Activated CD8-positive, alpha-beta T cell treated with anti-CD3 and anti-CD28 coated beads, Interleukin-2, amount 10 ng/mL, durations not matched to agents 7 days and 5 days (primary cell): ENCODE data around the gene ANKH. TPM values are rescaled to one million over a fixed set of nuclear protein-coding genes. Genes with fewer than 3 reads are reported as not detected.

Experiments used
- ATAC-seq: fragments of 150-1000 bp; cut with Tn5 transposase; one replicate; pipeline ENCODE4 v1.10.0; 2021; ENCODE audit warnings: moderate library complexity
- CTCF ChIA-PET: fragments of 350-600 bp; sonication (Branson Sonifier 250); formaldehyde crosslinking; loops from one replicate; lab custom pipeline; 2021; ENCODE audit warnings: antibody characterized with exemption; lab: Charles Lee
- POLR2A ChIA-PET: fragments of 350-600 bp; sonication (Branson Sonifier 250); formaldehyde crosslinking; loops from one replicate; lab custom pipeline; 2021; ENCODE audit warnings: antibody characterized with exemption; lab: Charles Lee
- DNase-seq: peaks from one replicate; pipeline ENCODE4 v3.0.0-alpha.2; 2020
- H3K27ac Mint-ChIP-seq: one replicate; pipeline ENCODE4 v1.8.0; 2021; ENCODE audit warnings: mild to moderate bottlenecking, mixed read lengths
- H3K27me3 Mint-ChIP-seq: one replicate; pipeline ENCODE4 v1.8.0; 2021; ENCODE audit warnings: low read depth, mixed read lengths
- H3K36me3 Mint-ChIP-seq: one replicate; pipeline ENCODE4 v1.8.0; 2021; ENCODE audit warnings: low read depth, mixed read lengths
- H3K4me1 Mint-ChIP-seq: one replicate; pipeline ENCODE4 v1.8.0; 2021; ENCODE audit warnings: low read depth, mixed read lengths
- H3K4me3 Mint-ChIP-seq: one replicate; pipeline ENCODE4 v1.8.0; 2021; ENCODE audit warnings: mild to moderate bottlenecking, mixed read lengths
- H3K9me3 Mint-ChIP-seq: one replicate; pipeline ENCODE4 v1.8.0; 2022; ENCODE audit warnings: mixed read lengths; ENCODE audit not compliant: insufficient read depth
- total RNA-seq, 2 experiments: library from RNA; stranded (reverse); gene quantifications; one replicate each; pipeline ENCODE4 v1.2.3, GENCODE V29; 2021

The ANKH gene
- total RNA-seq, 2 experiments from 2014 or later = 32.1 to 36.0 TPM

- DNase-seq (no peak), ATAC-seq (no peak)
- H3K36me3 Mint-ChIP-seq = no peaks in the 10 kb centered on the region
- H3K27ac Mint-ChIP-seq = peak overlapping the region; percentile 12
- ChIA-PET POLR2A (no interaction called here), CTCF (interaction anchor here (1.0 to 2.9 kb wide), 7 partner anchors 89 to 184 kb away, joined by 3 to 24 read pairs (median 9); no protein-coding TSS in a partner anchor)
- no peaks in the 10 kb centered on the region for H3K27me3 Mint-ChIP-seq
- no peak overlapping the region for H3K4me3 Mint-ChIP-seq
- no peaks in the 10 kb centered on the region for H3K9me3 Mint-ChIP-seq
- peaks cover 28% of the 10 kb centered on the region for H3K4me1 Mint-ChIP-seq
These were observed 2.3 kb downstream of the ANKH start for GRCh38 chr5:14869233-14869632.

- POLR2A ChIA-PET = no interaction called here
- CTCF ChIA-PET = interaction anchor here (1.2 to 2.9 kb wide), 5 partner anchors 124 to 184 kb away, joined by 3 to 19 read pairs (median 4); no protein-coding TSS in a partner anchor
- H3K27ac Mint-ChIP-seq = no peak overlapping the region
- peaks cover 27% of the 10 kb centered on the region for H3K4me1 Mint-ChIP-seq
- DNase-seq (no peak), ATAC-seq (no peak)
- H3K27me3 Mint-ChIP-seq = no peaks in the 10 kb centered on the region
- H3K36me3 Mint-ChIP-seq = no peaks in the 10 kb centered on the region
- H3K9me3 Mint-ChIP-seq = no peaks in the 10 kb centered on the region
- H3K4me3 Mint-ChIP-seq = no peak overlapping the region
These were observed 2.8 kb downstream of the ANKH start for GRCh38 chr5:14868771-14869170.

DNA sequence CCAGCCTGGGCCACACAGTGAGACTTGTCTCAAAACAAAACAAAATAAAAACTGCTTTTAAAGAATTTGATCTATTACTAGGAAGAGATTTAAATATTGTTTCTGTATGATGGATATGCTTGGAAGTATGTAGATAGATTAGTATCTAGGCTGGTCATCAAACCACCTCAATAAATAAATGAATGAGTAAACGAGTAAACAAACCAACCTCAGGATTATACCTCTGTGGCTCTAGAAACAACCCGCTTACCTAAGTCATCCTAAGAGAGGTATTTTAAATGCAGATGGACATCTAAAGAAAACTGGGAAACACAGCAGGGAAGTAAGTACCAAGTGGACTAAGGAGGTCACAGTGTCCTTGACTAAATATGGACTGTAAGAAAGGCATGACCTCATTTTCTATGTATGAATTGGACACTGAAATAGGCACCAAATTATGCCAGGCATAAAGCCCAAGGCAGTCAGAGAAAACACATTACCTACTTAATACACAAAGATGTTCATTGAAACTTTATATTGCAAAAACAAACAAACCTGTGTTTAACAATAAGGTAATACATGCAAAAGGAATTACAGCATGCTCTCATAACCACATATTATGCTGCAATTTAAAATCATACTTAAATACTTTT lies 7.3 kb downstream of the ANKH start:
- ChIA-PET POLR2A (no interaction called here), CTCF (no interaction called here)
- Mint-ChIP-seq H3K27ac (no peak overlapping the region), H3K36me3 (no peaks in the 10 kb centered on the region), H3K4me1 (peaks cover 10% of the 10 kb centered on the region), H3K9me3 (no peaks in the 10 kb centered on the region), H3K27me3 (no peaks in the 10 kb centered on the region), H3K4me3 (no peak overlapping the region)
- DNase-seq = no peak
- ATAC-seq = no peak

DNA sequence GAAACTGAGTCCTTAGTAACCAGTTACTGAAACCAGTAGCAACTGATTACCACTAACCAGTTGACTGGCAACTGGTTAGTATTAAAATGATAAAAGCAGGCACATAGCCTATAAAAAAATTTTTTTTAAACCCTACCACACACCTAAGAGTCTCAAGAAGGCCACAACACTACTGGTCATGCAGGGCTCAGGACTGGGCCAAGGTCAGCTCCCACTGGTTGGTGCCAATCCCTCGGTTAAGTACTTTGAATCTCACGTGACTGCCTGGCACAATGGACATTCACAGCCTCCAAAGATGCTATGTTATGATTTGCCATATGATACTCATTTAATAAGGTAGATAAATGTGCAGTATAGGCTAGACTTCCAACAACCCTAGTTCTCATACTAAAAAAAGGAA lies 8.5 kb downstream of the ANKH start:
- CTCF ChIA-PET = interaction anchor here (1.0 kb wide), 1 partner anchor 135 kb away, joined by 3 read pairs; no protein-coding TSS in a partner anchor
- ATAC-seq (no peak), DNase-seq (no peak)
- no peak overlapping the region for H3K4me3 Mint-ChIP-seq
- H3K9me3 Mint-ChIP-seq = no peaks in the 10 kb centered on the region
- POLR2A ChIA-PET = no interaction called here
- no peaks in the 10 kb centered on the region for H3K36me3 Mint-ChIP-seq
- no peaks in the 10 kb centered on the region for H3K27me3 Mint-ChIP-seq
- no peak overlapping the region for H3K27ac Mint-ChIP-seq
- H3K4me1 Mint-ChIP-seq = peaks cover 4% of the 10 kb centered on the region

- CTCF ChIA-PET = interaction anchor here (0.8 to 1.8 kb wide), 3 partner anchors 10 to 143 kb away, joined by 3 to 7 read pairs (median 3); partner anchors contain the start of gene ANKH
- Mint-ChIP-seq H3K4me1 (no peaks in the 10 kb centered on the region), H3K36me3 (no peaks in the 10 kb centered on the region), H3K4me3 (no peak overlapping the region), H3K27me3 (no peaks in the 10 kb centered on the region), H3K9me3 (no peaks in the 10 kb centered on the region), H3K27ac (no peak overlapping the region)
- POLR2A ChIA-PET = no interaction called here
- ATAC-seq = no peak
- DNase-seq = no peak
These were observed 10.3 kb downstream of the ANKH start for GRCh38 chr5:14861123-14861765.

DNA sequence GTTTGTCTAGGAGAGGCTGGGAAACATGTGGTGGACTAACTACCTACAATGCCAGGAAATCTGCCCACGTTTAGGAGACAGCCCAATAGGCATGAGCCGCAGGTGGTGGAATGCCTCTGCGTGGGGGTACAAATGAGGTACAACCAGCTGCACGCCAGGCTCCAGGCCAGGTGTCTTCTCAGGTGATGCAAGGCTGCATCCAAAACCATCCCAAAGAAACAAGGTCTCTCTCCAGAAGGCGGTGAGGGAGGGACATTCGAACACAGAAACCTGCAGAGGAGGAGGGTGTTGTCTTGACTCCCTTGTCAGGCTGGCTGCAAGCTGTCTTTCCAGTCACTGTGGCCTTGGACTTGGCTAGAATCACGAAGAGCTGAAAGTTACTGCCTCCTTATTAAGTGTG lies 11.6 kb downstream of the ANKH start:
- no peak for ATAC-seq
- no peak for DNase-seq
- POLR2A ChIA-PET = no interaction called here
- CTCF ChIA-PET = interaction anchor here (0.7 to 1.8 kb wide), 2 partner anchors 10 to 144 kb away, joined by 3 read pairs; no protein-coding TSS in a partner anchor
- H3K36me3 Mint-ChIP-seq = no peaks in the 10 kb centered on the region
- H3K4me1 Mint-ChIP-seq = no peaks in the 10 kb centered on the region
- H3K27ac Mint-ChIP-seq = no peak overlapping the region
- no peaks in the 10 kb centered on the region for H3K9me3 Mint-ChIP-seq
- no peaks in the 10 kb centered on the region for H3K27me3 Mint-ChIP-seq
- H3K4me3 Mint-ChIP-seq = no peak overlapping the region

GRCh38 chr5:14859150-14859549 lies 12.4 kb downstream of the ANKH start:
- ATAC-seq (no peak), DNase-seq (no peak)
- H3K4me1 Mint-ChIP-seq = no peaks in the 10 kb centered on the region
- H3K4me3 Mint-ChIP-seq = no peak overlapping the region
- no peaks in the 10 kb centered on the region for H3K27me3 Mint-ChIP-seq
- H3K27ac Mint-ChIP-seq = no peak overlapping the region
- no peaks in the 10 kb centered on the region for H3K9me3 Mint-ChIP-seq
- no peaks in the 10 kb centered on the region for H3K36me3 Mint-ChIP-seq
- ChIA-PET CTCF (no interaction called here), POLR2A (no interaction called here)

- Mint-ChIP-seq H3K4me1 (no peaks in the 10 kb centered on the region), H3K9me3 (no peaks in the 10 kb centered on the region), H3K27ac (no peak overlapping the region), H3K27me3 (no peaks in the 10 kb centered on the region), H3K36me3 (no peaks in the 10 kb centered on the region), H3K4me3 (no peak overlapping the region)
- ChIA-PET POLR2A (no interaction called here), CTCF (no interaction called here)
- ATAC-seq (no peak), DNase-seq (no peak)
These were observed 16.2 kb downstream of the ANKH start for GRCh38 chr5:14855366-14855765.

GRCh38 chr5:14854799-14855198 lies 16.8 kb downstream of the ANKH start:
- no peak for DNase-seq
- ChIA-PET POLR2A (no interaction called here), CTCF (no interaction called here)
- no peaks in the 10 kb centered on the region for H3K4me1 Mint-ChIP-seq
- no peak overlapping the region for H3K4me3 Mint-ChIP-seq
- no peaks in the 10 kb centered on the region for H3K27me3 Mint-ChIP-seq
- H3K9me3 Mint-ChIP-seq = no peaks in the 10 kb centered on the region
- no peaks in the 10 kb centered on the region for H3K36me3 Mint-ChIP-seq
- no peak overlapping the region for H3K27ac Mint-ChIP-seq
- no peak for ATAC-seq

GRCh38 chr5:14853685-14854084 lies 17.9 kb downstream of the ANKH start:
- Mint-ChIP-seq H3K36me3 (no peaks in the 10 kb centered on the region), H3K4me1 (no peaks in the 10 kb centered on the region), H3K9me3 (no peaks in the 10 kb centered on the region), H3K27me3 (no peaks in the 10 kb centered on the region), H3K4me3 (no peak overlapping the region), H3K27ac (no peak overlapping the region)
- ATAC-seq (no peak), DNase-seq (no peak)
- CTCF ChIA-PET = no interaction called here
- POLR2A ChIA-PET = no interaction called here

DNA sequence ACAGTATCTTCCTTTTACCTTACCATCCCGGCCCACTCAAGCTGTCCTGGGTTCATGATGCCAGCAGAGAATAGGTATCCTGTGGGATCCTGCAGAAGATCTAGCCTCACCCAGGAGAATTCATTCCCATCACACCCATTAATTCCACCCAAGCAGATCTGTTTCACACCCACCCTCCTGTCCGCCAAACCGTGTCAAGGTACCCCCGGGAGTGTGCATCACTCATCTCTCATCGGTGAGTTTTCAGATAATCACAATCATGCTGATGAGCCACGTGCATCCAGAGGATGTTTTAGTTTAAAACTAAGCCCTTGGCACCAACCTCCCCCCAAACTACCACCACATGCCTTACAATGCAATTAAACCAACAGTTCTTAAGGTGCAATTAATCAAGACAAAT lies 18.8 kb downstream of the ANKH start:
- Mint-ChIP-seq H3K4me3 (no peak overlapping the region), H3K27me3 (no peaks in the 10 kb centered on the region), H3K36me3 (no peaks in the 10 kb centered on the region), H3K27ac (no peak overlapping the region), H3K9me3 (no peaks in the 10 kb centered on the region), H3K4me1 (no peaks in the 10 kb centered on the region)
- ATAC-seq (no peak), DNase-seq (no peak)
- POLR2A ChIA-PET = no interaction called here
- CTCF ChIA-PET = no interaction called here

- H3K27ac Mint-ChIP-seq = no peak overlapping the region
- CTCF ChIA-PET = no interaction called here
- no peaks in the 10 kb centered on the region for H3K4me1 Mint-ChIP-seq
- DNase-seq (no peak), ATAC-seq (no peak)
- H3K4me3 Mint-ChIP-seq = no peak overlapping the region
- H3K36me3 Mint-ChIP-seq = no peaks in the 10 kb centered on the region
- no peaks in the 10 kb centered on the region for H3K27me3 Mint-ChIP-seq
- no peaks in the 10 kb centered on the region for H3K9me3 Mint-ChIP-seq
- POLR2A ChIA-PET = no interaction called here
These were observed 19.5 kb downstream of the ANKH start for GRCh38 chr5:14851999-14852526.
